NCI-H2227 (cell line): ENCODE results near the gene RASSF1.

Experiments used
- DNase-seq: peaks from one replicate; lab custom pipeline; 2025; ENCODE audit not compliant: unreplicated experiment; lab: John Stamatoyannopoulos, UW

The RASSF1 gene, protein sequence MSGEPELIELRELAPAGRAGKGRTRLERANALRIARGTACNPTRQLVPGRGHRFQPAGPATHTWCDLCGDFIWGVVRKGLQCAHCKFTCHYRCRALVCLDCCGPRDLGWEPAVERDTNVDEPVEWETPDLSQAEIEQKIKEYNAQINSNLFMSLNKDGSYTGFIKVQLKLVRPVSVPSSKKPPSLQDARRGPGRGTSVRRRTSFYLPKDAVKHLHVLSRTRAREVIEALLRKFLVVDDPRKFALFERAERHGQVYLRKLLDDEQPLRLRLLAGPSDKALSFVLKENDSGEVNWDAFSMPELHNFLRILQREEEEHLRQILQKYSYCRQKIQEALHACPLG

DNA sequence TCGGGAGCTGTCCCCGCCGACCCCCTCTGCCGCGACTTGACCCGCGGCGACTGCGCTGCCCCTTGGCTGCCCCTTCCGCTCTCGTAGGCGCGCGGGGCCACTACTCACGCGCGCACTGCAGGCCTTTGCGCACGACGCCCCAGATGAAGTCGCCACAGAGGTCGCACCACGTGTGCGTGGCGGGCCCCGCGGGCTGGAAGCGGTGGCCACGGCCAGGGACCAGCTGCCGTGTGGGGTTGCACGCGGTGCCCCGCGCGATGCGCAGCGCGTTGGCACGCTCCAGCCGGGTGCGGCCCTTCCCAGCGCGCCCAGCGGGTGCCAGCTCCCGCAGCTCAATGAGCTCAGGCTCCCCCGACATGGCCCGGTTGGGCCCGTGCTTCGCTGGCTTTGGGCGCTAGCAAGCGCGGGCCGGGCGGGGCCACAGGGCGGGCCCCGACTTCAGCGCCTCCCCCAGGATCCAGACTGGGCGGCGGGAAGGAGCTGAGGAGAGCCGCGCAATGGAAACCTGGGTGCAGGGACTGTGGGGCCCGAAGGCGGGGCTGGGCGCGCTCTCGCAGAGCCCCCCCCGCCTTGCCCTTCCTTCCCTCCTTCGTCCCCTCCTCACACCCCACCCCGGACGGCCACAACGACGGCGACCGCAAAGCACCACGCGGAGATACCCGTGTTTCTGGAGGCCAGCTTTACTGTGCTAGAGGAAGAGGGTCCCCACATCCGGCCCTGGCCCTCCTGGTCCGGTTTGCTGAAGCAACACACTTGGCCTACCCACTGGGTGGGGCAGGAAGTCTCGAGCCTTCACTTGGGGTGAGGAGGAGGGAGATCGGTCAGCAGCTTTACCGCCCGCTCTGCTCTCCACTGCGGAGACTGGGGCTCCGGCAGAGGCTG lies at the start of gene RASSF1:
TSS of gene RASSF1 (minus strand) at position 389 of the 882 bp plus-strand sequence. CDS start at position 358, 31 bp downstream.
- DNase-seq: no peak

DNA sequence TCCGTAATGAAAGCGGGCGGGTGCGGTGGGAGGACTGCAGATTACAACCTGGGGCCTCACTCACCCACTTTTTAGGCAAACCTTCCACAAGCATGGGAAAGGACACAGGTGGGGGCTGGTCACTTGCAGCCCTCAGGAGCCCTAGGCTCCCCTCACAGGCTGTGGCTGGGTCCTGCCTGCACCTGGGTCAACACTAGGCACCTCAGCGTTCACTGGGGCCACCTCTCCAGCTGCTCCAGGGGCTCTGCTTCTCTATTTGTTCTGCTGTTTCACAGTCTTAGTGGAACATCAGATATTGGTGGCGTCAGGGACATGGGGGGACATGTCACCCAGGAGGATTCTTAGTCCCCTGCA lies 48.8 kb upstream of the RASSF1 start:
- no peak for DNase-seq

DNA sequence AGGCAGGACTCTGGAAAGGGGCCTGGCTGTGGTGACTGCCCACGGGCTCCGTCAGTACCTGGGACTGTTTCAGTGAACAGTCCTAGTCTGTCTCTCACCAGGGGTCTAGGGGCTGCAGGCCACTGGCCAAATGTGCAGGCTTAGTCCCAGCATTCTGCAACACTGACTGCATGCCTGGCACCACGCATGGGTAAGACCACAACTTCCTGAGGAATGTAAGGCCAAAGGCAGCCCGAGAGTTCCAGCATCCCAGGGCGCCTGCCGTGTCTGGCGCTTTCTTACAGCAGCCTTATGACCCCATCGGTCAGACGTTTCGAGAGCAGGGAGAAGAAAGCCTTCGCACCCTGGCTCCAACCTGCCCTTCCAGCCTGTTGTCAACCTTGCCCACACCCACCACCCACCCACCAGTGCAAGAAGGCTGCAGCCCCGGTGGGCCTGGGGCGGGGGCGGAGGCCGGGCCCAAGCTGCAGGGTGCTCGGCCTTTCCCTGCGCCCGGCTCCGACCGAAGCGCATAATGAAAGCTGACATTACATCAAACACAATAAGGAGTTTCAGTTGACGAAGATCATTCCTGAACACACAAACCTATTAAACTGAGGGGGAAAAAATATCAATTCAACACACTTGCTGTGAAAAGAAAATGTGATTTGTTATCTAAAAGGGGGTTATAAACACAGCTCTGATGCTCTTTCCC lies 48.2 kb upstream of the RASSF1 start:
- DNase-seq: no peak

DNA sequence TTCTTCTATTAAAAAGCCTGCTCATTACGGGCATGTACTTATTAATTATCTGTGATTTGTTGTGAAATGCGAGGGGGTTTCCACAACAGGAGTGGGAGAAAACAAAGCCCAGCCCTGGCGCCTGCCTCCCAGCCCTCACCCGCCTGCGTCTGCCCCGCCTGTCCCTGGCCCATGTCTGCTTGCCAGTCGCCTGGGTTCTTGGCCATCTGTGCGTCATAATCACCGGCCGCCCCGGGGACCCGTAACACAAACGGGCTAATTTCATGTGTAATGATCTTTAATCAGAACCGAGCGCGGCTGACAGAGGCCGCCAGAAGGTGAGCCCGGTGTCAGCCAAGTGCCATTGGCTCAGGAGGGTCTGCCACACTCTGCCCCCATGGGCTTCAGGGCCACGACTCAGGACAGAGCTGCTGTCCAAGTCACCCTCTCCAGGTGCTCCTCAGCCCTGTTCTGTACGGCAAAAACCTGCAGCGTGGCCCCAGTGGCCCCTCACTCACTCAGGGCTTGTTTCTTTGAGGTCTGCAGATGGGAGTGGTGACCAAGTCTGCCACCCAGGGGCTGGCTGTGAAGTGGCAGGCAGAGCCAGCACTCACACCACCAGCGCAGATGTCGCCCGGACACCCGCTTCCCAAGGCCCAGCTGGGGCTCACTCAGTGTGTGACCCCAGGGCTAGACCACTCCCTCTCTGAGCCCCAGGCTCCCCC lies 47.5 kb upstream of the RASSF1 start:
- peak; percentile 43 for DNase-seq

DNA sequence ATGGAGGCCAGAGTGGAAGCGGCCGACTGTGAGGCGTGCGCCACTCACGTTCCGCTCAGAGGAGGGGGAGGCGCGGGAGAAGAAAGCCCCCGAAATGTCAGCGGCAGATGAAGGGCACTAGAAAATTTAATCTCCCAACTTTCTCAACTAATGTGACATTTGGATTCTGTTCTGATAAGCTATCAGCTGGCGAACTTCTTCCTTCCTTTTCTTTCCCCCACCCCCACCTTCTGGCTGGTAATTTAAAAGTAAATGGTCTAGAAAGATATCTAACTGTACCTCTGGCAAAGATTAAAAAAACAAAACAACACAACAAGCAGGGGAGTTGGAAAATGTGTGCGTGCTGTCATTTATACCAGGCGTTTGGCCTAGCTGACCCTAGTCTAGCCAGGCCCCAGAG lies 45.1 kb upstream of the RASSF1 start:
- no peak for DNase-seq

DNA sequence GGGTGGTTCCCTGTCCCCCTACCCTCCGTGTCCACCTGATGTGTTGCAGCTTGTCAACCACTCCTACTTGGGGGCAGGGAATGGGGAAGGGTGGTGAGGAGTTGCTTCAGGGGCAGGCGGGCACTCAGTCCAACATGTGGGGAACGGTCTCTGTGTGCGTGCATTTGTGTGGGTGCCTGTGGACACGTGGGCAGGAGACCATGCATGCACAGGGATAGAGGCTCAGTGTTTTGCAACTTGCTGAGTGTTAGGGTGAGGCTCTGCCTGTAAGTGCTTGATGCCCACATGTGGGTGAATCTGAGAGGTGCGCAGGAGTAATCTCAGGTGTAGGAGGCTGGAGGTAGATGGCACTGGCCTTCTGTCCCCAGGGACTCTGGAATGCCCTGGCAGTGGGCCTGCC lies 43.1 kb upstream of the RASSF1 start:
- DNase-seq: no peak

DNA sequence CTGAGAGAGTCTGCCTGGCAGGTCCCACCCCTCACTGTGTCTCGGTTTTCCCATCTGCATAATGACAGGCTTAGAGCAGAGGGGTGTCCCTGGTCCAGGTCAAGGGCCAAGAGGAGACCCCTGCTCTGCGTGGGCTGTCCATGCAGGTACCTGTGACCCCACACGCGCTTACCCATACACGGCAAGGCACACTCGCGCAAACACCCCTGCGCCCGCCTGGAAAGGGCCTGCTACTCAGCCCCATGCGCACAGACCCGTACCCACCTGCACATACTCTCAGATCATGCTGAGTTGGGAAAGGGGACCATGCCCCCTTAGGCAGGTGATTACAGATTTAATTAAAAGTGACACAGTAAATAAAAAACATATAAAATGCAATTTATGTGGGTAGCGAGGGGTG lies 42.1 kb upstream of the RASSF1 start:
- no peak for DNase-seq

DNA sequence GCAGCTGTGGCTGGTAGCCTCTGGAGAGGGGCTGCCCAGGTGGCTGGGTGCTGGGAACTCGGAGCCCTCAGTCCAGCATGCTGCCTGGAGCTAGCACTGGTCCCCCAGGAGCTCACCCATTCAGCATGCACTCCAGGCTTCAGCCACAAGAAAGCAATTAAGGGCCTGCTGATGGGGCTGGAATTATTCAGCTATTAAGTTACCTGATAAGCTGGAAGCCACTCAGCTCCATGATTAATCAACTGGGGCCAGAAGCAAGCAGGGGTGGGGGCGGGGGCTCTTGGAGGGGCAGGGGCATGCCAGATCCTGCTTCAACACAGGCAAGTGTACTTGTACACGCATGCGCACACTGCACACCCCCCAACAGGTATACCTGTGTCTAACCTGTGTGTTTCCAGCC lies 40.7 kb upstream of the RASSF1 start:
- no peak for DNase-seq

DNA sequence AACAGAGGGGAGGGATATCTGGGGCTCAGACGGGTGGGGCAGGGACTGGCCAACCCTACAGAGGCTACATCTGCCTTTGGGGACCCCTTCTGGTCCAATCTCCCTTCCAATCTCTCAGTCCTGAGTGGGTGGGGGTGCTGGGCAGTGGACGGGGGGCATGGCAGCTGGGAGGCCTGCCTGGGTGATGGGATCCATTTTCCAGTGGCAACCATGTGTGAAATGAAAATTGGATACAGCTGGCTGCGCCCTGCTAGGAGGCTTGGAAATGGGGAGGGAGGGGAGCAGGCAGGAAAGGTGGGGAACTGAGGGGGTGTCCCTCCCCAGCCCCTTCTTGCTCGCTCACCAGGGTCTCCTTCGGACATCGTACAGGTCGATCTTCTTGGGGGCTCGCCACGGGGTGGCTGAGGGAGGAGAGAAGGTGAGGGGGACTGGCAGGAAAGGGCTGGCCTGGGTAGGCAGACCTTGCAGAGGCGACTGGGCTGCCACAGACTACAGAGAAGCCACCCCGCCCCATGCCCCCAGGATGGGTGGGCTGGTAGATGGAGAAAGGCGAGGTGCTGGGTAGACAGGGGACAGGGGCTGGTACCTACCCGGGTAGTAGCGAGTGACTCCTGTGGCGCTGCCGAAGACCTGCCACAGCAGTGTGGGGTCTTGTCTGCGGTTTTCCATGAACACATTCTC lies 39.9 kb upstream of the RASSF1 start:
- DNase-seq: no peak

DNA sequence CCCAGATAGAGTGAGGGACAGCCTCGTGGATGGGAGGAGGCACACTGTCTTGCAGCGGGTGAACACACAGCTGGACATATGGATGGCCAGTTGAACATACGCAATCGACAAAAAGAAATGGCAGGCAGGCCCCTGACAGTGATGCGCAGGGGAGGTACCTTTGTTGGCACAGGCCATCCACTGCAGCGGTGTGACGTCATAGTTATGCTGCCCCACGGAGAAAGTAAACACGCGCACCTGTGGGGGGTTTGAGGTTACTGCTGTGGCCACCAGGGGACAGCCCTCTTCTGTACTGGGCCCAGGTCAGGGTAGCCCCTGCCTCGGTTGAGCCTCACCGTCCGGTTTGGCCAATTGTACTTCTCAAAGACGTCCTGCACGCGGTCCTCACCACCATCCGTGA lies 38.1 kb upstream of the RASSF1 start:
- DNase-seq: no peak

DNA sequence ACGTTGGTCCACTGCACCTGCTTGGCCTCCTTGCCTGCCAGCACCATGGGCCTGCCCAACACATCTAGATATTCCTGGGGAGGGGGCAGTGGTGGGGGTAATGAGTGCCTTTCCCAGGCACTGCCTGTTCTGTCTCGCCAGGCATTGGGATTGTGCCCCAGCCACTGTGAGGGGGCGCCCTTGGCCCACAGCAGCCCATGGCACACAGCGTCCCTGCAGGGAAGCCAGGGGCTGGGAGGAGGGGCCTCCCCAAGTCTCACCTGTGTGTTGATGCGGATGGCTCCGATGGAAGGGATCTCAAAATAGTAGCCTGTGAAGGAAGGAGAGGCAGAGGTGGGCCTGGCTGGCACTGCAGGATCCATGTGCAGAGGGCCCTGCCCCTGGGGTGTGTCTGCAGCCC lies 37.4 kb upstream of the RASSF1 start:
- DNase-seq: no peak

DNA sequence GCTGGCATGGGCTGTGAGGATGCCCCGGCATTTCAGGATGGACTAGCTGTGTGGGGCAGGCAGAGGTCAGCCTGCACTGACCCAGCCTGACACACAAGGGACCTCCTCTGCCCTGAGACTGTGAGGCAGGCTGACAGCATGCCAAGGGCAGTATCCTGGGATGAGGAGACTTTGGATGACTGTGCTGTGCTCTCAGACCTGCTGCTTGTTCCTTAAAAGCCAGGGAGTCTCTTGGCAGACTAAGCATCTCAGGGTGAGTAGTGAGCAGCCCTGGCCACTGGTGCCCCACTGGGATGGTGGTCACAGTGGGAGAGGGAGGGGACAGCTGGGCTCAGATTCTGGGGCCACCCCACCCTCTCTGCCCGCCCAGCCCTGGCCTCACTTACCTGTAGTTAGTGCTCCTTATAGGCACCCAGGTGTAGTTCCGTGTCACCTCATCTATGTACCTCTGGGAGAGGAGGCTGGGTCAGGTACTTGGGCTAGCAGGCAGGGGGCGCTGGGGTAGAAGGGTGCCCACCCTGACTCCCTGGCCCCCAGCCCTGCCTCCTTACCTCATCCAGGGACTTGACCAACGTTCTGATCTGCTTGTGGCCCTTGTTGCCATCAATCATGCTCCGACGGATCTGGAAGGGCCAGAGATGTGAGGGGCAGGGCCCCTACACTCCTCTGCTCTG lies 34.8 kb upstream of the RASSF1 start:
- no peak for DNase-seq

DNA sequence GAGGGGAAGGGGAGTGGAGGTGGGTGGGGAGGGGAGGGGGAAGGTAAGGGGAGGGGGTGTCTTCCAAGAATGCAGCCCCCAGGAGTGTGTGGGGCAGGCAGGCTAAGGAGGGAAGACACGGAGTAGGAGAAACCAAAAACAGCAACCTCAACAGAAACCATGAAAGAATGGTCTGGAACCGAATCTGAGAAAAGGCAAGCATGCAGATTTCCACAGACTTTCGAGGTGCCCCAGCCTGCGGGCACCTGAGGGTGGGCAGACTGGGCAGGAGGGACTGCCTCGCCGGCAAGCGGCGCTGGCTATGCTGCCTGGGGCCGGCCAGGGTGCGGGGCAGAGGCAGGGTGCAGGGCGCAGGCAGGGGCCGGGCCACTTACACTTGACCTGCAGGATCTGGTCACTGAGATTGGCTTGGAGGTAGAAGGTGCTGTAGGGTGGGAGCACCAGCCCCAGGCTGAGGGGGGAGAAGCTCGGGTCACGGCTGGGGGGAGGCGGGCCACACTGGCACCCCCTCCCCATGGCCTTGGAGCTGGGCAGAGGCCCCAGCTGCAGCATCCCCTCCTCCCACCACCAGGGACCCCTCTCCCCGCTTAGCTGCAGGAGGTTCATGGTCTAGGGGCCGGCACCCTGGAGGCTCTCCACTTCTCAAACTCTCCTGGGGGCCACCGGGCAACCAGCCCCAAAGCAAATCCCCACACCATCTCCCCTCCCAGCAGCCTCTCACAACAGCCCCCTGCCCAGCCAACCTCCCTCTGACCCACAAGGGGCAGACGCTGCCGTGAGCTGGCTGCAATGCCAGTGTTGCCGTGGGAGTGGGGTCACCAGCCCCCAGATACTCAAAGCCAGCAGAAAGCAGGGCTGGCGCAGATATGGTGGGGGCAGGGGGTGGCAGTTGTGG lies 34.0 kb upstream of the RASSF1 start:
- no peak for DNase-seq

DNA sequence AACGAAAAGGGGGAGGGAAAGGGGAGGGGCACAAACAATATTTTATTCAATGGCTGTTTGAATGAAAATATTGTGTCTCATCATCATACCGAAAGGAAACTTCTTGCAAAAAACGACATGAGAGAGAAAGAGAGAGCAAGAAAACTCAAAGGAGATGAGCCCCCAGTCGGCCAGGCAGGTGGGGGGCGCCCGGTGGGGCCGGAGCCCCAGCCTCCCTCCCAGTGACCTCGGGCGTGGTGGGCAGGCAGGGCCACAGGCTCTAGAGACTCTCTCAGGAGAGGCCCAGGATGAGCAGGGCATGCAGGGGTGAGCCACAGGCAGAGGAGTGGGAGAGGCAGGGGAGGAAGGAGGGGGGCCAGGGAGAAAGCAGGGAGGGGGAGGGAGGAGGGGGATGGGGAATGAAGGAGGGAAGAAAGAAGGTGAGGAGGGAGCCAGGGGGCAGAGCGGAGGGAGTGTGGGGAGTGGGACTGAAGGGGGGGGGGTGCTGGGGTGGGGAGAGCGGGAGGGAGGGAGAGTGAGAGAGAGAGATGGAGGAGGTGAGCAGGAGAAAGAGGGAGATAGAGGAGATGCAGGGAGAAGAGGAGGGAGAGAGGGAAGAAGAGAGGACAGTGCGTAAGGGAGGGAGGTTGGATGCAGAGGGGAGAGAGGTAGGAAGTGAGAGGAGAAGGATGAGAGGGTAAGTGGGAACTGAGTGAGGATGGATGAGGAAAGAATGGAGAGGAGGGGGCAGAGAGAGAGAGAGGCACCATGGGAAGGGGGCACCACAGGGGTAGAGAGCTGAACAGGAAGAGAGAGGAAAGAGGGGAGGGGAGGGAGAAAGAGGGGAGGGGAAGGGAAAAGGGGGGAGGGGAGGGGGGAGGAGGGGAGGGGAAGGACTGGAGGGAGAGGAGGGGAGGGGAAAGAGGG lies 32.8 kb upstream of the RASSF1 start:
- no peak for DNase-seq

DNA sequence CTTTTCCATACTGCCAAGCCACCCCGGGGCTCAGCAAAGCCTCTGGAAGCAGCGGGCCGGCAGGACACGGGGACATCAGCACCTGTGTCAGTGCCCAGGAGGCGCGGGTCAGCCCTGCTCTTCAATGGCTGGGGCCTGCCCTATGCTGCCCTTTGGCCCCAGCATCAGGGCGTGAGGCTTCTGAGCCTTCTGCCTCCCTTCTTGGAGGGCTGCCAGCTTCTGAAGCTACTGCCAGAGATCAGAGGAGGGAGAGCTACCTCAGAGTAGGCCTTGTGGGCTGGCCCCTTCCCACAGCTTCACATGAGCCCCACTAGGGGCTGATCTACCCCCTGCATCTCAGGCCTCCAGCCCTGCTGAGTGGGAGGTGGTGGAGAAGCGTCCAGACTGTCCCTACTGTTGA lies 31.7 kb upstream of the RASSF1 start:
- peak; percentile 37 for DNase-seq

DNA sequence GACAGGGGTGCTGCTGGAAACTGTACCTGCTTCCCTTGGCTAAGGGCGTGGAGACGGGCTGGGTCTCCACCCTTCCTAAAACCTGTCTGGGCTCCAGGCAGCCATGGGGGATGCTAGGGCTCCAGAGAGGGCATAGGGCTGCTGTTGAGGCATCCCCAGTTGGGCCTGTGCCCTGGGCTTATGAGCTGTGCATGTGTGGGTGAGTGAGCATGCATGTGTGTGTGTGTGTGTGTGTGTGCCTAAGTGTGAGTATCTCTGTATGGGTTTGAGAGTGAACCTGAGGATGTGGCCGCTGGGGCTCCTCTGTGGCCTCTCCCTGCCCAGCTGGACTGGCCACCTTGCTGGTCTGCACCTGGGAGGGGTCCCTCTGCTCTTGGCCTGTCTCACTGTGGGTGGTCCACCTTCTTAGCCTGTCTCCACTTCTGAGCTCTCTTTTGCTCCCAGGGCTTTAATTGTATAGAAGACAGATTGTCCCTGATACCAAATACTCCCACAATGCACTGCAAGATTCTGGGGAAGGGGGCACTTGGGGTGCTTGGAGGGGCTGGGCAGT lies 30.6 kb upstream of the RASSF1 start:
- no peak for DNase-seq

DNA sequence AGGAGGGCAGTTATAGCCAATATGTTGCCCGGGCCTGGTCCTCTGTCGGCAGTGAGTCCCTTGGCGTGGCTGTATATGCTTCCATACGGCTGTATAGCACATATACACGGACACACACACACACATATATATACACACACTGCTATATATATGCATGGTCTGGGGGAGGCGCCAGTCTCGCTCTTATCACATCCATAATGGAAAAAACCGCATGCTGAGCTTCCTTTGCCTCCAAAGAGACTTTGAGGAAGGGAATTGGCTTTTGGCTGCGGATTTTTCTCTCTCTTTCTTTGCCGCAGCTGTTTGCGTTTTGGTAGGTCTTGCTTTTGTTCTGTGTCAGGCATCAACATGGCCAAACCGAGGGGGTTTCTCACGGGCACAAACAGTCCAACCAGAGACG lies 30.0 kb upstream of the RASSF1 start:
- peak; percentile 48 for DNase-seq
